GM19372 (cell line): Measurements from ENCODE around the gene NPPC.
"Not testable (repeated sequence)": the region's sequence is repeated elsewhere in the genome, so short reads cannot be mapped to it uniquely, and the experiment has no call there.

Experiments
- ATAC-seq: cut with Tn5 transposase; IDR thresholded peaks from one replicate; pipeline ENCODE4 v1.9.1; 2021; ENCODE audit warnings: mild to moderate bottlenecking, low read depth, moderate library complexity; ENCODE audit not compliant: unreplicated experiment

Gene NPPC

DNA sequence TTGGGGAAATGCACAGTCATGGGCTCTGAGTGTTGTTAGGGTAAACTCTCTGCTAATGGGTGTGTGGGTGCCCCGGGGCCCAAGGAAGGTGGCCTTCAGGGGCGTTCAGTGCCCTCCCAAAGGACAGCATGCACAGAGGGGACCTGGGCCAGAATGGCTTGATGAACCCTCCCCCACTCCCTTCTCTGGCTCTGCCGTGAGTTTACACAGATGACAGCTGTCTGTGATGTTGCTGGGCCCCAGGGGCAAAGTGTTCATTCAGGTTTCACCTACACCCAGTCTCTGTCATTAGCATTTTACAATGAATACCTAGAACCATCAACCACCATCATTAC lies 3.2 kb downstream of the NPPC start:
- no peak for ATAC-seq

DNA sequence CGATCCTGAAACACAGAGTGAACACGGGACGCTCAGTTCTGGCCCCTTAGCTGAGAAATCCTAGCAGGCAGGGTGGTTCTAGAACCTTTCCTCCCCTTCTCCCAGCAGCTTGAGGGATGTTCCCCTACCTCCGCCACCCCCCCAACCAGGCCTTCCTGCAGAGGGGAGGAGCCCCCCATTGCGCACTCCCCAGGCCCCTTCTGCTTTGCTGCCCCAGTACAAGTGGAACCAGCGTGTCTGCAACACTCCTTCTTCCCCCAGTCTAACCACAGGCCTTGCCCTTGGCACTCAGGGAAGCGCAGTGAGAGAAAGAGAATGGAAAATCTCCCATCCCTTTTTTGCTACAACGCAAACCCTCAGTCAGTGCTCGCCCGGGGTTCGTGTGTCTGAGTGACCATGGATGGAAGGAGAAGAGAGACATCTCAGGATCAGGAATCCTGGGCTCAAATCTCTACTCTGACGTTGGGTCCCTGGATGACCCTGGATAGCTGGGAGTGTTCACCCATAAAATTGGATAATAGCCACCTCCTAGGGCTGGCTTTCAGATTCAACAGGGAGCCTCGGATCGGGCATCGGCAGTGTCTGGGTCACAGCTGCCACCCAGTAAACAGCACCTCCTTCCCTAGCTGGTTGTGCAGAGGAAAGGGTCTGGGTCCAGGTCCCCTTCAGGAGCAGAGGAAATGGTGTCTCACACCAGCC lies 3.7 kb downstream of the NPPC start:
- ATAC-seq: no peak

DNA sequence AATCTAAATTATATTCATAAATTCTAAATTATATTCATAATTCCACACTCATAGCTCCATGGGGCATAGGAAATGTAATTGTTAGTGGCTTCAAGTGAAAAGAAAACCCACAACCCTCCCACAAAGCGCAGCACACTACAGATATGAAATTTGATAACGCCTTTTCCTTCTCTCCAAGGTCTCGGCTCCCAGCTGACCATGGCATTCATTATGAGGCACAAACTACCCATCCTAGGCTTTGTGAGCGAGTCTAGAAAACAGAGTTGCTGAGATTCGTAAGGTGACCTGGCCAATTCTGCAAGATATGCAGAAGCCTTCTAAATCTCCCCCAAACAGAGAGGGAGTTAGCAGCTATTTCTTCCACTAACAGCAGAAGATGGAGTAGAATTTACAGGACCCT lies 5.4 kb downstream of the NPPC start:
- ATAC-seq: no peak

DNA sequence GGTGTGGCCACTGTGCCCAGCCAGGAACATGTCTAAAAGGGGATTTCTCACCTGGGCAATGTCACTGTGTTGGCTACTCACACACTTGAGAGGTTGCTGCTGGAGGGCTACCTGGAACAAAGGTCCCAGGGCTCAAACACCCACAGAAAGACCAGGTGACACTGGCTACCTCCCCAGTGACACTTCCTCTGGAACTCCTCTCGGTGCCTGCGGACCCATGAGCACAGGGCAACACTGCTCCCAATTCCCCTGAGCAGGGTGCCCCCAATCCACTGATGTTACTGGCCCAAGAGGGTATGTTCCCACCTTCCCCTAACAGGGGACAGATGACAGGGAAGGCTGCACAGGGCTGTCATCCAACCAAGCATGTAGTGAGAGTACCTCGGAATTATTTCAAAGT lies 5.8 kb downstream of the NPPC start:
- no peak for ATAC-seq

DNA sequence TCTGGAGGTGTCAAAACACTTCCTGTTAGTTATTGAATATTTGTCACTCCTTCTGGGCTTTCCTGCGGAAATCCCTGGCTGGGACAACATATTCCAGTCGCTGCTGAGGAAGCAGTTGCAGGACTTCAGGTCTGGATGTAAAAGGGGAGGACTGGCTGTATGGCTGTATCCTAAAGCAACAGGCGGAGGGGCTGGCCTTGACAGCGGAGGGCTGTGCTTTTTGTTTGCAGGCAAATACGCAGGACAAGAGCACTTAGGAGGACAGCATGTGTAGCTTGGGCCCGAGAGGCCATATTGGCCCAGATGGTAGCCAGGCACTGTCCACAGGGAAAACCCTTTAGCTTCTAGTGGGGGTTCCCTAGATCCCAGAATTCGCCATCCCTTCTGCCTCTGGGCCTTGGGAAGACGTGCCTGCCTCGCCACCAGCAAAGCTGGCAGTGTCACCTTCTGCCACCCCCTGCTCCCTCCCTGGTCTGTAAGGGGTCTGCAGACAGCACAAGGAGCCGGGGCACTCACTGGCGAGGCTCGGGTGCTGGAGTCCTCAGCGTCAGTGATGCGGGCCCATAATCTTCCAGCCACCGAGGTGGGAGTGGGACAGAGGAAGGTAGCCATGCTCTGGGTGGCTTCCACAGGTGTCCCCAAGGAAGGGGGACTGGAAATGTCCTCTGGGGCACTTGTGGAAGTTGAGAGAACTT lies 6.7 kb downstream of the NPPC start:
- no peak for ATAC-seq

DNA sequence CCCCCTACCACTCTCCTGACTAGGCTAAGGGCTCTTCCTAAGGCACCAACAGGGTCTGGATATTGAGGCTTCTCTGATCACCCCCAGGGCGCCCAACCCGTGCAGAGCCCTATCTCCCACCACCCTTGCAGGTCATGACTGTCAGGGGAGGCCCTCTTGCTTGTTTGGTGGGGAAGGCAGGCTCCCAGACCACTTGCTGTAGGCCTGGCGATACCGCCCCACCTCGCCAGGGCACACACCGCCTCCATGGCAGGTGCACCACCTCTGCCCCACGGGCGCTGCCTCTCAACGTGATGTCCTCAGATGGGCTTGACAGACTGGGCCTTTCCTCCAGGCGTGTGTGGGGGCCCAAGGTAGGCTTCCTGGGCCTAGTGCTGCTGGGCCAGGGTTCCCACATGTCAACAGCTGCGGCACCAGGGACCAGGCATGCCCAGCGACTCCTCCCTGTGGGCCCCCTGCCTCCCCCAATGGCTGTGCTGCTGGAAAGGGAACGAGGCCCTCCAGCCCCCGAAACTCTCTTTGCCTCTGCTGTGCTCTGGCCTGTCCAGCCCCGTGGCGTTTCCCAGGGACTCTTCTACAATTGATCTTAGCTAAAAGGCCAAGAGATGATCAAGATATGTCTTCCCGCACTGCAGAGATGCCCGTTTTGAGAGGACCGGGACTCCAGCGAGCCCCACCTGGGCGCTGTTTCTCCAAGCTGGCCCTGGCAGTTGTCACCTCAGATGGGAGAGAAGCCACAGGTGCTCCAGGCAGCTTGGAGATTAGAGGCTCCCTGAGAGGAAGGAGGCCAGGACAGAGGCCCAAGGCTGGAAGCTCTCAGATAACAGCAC lies 7.5 kb downstream of the NPPC start:
- ATAC-seq: no peak

DNA sequence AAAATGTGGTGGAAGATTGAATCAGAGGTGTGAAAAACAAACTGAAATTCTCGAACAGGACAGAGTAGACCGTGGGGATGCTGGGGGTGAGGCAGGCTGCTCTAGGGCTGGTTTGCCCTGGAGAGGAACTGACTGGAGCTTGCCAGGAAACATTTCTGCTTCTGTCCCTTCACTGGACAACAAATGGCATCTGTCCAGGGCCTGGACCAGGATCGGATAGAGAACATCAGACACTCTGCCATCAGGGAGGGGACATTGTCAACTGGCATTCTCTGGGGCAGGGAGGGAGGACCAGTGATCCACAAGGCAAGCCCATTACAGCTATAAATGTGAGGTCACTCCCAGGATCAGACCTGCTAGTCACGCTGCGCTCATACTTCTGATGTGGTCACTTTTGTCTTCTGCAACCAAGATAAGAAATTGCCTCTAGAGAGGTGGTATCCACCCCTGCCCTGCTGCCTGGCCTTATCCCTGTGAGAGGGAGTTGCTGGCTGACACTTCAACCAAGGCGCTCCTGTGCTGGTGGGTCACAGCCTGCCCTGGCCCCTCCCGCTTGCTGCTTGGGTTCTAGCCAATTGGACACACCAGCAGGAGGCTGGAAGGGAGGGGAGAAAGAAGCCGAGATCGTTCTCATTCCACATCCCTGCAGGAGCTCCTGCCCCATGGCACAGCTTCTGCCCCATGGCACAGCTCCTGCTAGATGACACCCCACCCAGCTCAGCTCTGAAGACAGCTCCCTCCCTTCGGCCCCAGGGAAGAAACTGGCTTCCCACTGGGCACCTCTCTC lies 8.7 kb downstream of the NPPC start:
- no peak for ATAC-seq

DNA sequence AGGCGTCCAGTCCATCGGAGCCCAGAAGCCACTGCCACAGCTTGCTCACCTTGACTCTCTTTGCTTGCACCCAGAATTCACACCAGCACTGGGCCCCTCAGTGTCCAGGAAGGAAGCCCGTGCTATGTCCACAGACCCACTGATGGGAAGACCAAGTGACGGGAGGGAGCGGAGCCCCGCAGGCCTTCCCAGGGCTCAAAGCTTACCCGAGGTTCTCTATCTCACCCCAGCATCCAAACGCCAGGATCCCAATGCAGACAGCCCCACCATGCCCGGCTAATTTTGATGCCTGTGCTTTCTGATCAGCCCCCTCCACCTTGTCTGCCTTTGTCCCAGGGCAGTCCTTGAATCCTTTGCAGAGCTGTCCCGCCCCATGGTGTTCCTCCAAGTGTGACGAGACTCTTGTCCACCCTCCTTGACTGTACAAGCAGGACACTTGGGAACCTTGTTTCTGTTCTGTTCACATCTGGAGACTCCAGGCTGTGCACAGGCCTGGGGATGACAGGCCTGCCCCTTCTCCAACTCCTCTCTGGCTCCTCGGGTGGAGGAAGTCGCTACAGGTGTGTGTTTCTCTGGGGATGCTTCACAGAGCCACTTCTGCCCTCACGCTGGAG lies 12.0 kb downstream of the NPPC start:
- ATAC-seq: no peak

DNA sequence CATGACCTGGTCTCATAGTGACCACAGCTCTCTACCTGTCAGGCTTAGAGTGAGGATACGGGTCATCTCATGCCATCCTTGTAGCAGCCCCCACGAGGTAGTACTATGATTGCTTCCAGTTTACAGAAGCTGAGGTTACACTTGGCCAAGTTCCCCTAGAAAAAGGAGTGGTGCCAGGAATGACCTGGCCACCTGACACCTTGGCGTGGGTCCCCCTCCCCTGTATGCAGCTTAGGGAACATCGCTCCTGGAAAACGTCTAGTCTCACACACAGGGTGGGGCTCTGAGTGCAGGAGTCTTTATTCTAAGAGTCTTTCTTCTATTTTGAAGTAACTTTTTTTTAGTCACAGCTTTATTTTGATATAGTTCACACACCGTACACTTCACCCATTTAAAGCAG lies 14.8 kb downstream of the NPPC start:
- ATAC-seq: no peak

DNA sequence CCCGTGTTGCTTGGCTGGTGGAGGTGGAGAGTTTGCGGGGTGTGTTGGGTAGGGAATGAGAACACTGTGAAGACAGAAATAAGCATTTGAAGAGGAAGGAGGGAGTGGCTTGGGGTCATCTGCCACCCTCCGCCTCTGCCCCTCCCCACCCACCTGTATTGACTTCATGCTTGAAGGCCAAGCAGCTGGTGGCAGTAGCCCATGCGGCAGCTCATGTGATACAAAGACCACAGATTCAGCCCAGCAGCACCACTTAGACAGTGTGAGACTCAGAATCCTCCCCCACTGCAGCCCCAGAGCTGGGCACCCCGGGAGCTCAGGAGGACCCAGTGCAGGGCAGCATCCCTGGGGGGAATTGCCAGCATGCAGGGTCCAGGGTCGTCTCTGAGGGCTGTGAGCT lies 15.4 kb downstream of the NPPC start:
- no peak for ATAC-seq

DNA sequence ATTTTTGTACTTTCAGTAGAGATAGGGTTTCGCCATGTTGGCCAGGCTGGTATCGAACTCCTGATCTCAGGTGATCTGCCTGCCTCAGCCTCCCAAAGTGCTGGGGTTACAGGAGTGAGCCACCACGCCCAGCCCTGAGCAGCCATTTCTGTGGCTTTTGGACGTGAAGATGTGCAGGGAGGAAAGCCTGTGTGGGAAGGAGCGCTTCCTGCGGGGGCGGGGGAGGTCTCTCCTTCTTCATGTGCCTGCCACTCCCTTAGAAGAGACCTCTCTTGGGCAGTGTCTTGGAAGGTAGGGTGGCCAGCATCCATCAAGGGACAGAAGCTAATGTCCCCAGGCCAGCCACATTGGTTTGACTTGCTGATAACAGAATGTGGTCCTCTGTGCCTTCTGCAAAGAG lies 16.0 kb downstream of the NPPC start:
- ATAC-seq: not testable (repeated sequence)

DNA sequence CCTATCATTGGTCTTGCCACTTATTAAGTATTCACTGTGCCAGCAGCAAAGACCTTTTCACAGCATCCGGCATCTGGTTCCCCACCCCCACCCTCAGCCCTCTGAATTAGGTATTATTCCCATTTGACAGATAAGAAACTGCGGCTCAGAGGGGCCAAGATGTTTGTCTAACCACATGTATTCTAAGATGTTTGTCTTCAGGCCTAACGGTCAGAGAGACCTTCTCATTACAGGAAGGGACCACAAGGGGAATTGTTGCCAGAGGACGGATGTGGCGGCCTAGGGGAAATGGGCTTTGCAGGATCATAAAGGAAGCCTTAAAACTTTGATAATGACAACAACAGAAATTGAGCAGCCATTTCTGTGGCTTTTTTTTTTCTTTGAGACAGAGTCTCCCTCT lies 16.6 kb downstream of the NPPC start:
- ATAC-seq: no peak

DNA sequence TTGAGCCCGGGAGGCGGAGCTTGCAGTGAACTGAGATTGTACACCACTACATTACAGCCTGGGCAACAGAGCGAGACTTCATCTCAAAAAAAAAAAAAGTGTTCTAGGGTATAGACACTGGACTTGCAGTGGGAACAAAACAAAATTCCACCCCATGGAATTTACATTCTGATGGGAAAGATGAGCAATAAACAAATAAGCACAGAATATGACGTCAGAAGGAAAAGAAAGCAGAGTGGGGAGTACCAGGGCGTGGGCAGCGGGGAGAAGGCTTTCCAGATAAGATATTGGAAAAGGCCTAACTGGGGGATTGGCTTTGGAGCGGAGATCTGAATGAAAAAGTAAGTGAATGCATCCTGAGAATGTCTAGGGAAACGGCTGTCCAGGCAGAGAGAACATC lies 17.6 kb downstream of the NPPC start:
- ATAC-seq: no peak

DNA sequence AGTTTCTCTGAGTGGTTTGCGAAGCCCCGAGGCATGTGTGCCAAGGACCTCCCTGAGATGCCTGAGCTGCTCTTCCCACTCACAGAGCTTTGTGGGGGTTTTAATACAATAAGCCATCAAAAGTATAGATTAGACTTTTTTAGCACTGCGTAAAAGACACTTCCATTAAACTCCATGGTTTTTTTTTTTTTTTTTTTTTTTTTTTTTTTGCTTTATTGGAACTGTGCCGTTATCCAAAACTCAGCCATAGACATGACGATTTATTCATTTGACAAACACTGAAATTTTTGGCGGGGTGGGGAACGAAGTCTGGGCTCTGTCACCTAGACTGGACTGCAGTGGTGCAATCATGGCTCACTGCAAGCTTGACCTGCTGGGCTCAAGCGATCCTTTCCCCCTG lies 18.4 kb downstream of the NPPC start:
- no peak for ATAC-seq

DNA sequence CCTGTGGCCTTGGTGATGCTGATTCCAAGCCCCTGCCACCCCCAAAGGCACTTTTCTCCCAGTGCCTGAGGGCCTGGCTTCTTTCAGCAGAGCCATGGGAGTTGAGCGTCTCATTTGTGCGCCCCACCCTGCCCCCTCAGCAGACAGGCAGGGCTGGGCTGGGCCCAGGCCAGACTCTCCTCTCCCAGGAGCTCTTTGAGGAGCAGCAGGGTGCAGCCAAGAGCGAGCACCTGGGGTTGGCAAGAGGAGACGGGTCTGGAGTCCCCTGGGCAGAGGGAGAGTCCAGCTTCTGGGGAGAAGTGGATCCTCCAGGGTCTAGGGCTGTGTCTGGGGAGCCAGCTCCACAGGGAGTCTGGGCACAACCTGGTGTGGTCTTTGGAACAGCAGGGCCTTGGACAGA lies 21.2 kb downstream of the NPPC start:
- ATAC-seq: no peak

DNA sequence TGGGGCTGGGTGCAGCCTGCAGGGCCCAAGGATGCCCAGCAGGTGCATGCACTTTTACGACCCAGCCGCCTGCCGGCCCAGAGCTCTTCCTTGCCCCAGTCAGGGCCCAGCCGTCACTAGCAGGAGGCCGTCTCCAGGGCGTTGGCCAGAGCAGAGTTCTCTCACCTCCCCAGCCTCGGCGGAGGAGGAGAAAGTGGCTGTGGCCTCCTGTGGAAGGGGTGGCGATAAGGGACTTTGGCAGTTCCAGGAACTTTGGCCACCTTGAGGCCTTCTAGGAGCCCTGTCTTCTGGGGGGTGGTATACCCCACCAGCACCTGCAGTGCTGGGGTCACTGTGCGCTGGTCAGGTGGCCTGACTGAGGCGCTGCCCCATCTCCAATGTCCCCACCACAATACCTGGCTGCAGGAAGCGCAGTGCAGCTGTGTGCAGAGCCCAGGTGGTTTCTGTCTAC lies 22.0 kb downstream of the NPPC start:
- ATAC-seq: no peak

DNA sequence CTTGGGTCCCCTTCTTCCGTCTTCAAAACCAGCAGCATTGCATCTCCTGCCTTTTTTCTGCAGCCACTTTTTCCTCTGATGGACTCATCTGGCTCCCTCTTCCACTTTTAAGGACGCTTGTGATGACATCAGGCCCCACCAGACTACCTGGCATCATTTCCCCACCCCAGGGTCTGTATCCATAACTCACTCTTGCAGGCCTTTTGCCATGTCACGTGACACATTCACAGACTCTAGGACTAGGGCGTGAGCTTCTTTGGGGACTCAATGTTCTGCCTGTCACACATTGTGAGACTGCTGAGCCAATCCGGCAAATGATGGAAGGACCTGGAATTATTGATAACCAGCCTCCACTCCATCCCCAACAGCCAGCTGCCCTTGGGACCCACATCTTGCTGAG lies 23.6 kb downstream of the NPPC start:
- no peak for ATAC-seq

DNA sequence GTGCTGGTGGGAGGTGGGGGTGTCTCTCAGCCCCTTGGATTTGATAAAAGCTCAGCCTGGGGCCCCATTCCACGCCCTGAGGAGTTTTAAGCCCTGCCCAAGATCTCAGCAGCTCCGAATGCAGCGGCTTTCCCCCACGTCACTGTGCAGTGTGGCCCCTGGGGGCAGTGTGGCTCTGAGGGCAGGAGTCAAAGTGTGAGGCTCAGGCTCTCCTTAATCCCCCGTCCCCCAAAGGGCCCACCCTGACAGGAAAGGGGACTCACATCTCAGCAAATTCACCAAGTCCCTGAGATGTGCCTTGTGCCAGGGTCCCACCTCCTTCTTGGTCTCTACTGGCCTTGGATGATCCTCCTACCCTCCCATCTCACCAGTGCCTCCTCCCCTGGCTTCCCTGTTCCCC lies 25.2 kb downstream of the NPPC start:
- ATAC-seq: no peak

DNA sequence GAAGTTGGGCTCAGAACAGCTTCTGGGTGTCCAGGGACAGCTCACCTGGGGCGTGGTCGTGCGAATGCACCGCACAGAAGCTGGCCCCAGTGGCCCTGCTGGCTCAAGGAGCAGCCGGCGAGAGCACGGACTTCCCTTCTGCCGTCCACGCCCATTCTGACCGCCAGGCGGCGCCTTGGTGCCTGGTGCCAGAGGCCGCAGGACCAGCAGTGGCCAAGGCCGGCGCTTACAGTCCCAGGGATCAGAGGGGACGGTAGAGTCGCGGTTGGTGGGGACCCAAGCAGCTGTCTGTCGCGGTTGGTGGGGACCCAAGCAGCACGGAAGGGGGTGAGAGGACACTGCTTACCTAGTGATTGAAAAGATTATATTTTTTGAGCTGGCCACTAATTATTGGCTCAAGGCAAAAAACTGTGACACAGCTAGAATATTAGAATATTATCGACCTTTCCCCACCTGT lies 25.7 kb downstream of the NPPC start:
- ATAC-seq: no peak
